Dermis microvascular lymphatic vessel endothelial cell (primary cell): ENCODE measurements around the gene SAPCD1. TPM values are rescaled to one million over a fixed set of nuclear protein-coding genes. Genes with fewer than 3 reads are reported as not detected.

ENCODE experiments used
- DNase-seq, 2 donors: peaks; one replicate each; pipeline versions ENCODE4 v3.0.0 to v3.0.0-alpha.2; 2010; ENCODE audit warnings: low read depth in 2 of 2
- total RNA-seq: library from RNA; depleted of rRNA; stranded (reverse); fragments of >200 nt; gene quantifications from 2 replicates; pipeline ENCODE4 v1.2.1, GENCODE V29; 2014

The SAPCD1 gene
- total RNA-seq, 1 donor from 2014 or later, result 3.3 TPM

DNA sequence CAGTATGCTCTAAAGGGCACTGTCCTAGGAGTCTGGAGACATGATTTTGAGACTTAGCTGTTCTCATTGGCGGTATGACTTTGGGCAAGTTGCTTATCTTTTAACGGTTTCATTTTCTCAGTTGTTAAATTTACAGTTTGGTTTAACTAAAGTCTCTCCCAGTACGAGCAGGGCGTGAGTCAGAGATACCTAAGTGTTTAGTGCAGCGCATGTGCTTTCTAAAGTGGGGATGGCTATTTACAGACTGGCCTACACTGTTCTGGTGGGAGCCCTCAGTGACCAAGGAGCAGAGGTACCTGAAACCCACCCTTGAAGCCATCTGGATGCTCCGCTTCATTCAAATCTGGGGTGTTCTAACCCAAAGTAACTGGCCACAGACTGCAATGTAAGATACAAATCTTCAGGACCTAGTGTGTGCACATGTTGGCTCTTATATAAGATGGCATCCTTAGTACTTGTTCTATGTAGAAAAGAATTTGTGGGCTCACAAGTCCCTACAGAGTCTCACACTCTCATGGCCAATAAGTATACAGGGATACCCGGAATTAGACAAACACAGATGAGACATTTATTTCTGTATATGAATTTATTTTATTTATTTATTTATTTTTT lies 11.9 kb upstream of the SAPCD1 start:
- DNase-seq, result no peak

DNA sequence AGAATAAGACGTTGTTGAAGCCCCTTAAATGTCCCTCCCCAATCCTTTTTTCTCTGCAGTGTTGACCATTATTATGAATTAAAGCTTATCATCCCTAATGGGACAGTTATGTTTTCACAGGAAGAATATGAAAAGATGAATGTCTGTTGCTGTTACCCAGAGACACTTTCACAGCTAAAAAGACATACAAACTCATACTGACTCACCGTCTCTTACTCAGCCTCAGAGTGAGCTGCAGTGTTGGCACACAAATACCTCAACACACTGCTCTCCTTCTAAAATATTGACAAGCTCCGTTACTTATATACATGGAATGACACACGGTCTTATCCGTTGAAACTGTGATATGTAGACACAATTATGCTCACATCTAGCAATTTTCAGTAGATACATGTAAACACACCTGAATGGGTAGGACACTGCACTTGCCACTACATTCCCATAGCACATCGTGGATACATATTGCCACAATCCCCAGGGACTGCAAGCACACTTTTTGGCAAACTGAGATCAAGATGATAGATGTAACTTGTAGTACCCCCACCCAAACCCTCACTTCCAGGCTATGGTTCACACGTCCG lies 9.6 kb upstream of the SAPCD1 start:
- DNase-seq, result peak in 1 of 2 donors; percentile 24

DNA sequence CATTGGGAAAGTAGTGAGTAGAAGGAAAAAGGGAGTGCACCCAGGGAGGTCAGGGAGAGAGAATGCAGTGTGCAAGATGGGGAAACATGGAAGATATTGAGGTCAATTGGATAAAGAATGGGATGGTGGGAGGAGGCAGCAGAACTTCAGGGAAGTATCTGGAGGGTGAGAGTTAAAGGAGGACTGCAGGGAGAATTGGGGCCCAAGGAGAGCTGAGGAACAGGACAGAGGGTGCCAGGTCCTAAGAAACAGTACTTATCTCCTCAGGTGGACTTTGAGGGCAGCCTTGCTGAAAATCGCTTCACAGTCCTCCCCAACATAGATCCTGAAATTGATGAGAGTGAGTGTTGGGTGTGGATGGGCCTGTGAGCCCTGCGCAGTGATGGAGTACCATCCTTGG lies 4.2 kb upstream of the SAPCD1 start:
- DNase-seq, result no peak

DNA sequence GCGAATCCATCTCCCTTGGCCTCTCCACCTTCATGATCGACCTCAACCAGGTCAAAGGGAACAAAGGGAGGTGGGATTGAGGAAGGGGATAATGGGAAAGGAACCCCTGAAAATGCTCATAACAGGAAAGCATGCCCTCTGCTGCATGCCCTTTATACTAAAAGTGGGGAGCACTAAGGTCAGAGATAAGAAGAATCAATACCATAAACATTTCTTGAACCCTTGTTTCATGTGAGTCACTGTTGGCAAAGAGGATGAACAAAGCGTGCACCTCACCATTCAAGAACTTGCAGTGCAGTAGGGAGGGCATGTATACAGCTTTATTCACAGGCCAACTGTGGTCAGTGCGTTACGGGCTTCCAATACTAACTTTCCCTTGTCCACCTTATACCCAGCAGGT lies 1.7 kb upstream of the SAPCD1 start:
- no peak for DNase-seq

DNA sequence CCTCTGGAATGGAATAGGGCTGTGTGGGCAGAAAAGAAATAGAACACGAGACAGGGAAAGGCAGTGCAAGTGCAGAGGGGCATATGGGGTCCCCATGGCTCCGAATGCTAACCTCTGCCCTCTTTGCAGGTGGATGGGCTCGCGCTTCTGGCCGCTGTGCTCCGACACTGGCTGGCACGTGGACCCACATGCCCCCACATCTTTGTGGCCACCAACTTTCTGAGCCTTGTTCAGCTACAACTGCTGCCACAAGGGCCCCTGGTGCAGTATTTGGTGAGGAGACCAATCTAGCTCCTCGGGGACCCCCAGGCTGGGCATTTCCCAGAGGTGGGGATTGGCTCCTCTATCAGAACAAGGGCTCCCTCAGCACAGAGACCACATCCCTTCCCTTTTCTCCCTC lies 1.1 kb upstream of the SAPCD1 start:
- DNase-seq, result no peak

DNA sequence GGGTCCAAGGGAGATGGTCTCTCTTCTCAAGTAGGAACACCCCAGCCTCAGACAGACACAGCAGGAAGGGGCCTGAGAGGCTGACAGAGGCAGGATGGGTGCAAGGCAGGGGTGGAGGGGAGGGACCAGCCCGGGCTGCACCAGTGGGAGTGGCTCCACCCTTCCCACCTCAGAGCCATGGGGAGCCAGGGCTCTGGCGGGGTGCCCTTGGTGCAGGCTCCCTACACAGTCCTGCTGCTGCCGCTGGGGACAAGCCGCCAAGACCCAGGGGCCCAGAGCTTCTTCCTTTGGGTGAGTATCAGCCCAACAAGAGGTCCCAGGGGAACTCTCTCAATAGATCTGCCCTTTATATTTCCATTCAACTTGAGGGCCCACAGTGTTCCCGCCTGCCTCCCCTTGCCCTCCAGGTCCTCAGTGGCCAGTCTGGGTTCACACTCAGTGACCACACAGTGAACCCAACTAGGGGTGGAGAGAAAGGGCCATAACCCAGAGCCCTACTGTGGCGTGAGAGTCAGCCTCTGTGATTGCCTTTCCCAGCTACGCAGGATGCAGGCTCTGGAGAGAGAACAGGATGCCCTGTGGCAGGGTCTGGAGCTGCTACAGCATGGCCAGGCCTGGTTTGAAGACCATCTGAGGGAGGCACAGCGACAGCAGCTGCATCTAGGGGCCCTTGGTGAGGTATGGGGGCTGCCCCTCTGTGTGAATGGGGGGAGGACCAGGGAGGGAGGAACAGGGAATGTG lies 592 bp downstream of the SAPCD1 start:
- no peak for DNase-seq

DNA sequence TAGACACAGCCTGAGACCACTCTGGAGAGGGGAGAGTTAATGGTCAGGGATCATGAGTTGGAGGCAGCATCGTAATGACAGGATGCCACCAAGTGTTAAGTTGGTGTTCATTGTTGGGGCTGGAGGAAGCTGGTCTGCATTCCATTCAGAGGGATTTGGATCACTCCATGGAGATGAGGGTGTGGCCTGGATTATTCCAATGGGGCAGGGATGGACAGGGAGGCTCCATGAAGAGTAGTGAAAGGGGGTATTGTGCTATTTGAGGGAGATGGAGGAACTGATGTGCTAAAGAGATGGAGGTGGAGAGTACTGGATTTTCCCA lies 1.1 kb downstream of the SAPCD1 start:
- DNase-seq, result peak; percentile 63 to 89

DNA sequence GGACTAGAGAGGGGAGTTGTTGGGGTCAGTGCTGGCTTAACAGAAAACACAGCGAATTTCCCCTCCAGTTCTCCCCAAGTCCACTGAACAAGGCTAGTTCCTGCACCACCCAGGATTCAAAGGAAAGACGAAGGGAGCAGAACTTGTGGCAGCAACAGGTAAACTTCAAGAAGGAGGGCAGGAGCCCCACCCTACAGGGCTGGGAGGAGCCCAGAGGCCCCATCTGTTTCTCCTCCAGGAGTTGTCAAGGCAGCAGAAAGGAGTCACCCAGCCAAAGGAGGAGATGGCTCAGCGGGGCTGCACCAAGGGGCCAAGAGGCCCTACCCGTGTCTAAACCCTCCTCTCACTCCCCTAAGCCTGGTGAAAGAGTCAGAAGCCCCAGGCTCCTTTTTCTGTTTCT lies 1.7 kb downstream of the SAPCD1 start:
- no peak for DNase-seq

DNA sequence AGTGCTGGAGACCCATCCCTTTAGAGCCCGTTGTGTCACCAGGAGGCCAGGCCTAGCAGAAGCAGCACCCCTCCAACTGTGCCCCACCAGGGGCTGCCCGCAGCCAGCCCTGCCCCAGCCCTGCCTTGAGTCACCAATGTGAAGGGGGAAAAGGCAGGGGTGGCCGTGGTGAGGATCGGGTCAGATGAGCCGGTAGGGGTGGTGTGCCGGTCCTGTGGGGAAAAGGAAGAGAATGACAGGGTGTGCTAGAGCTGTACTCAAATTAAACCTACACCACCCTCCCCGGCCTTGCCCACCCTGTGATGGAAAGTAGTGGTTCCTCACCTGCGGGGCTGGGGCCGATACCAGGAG lies 3.1 kb downstream of the SAPCD1 start:
- DNase-seq, result no peak

DNA sequence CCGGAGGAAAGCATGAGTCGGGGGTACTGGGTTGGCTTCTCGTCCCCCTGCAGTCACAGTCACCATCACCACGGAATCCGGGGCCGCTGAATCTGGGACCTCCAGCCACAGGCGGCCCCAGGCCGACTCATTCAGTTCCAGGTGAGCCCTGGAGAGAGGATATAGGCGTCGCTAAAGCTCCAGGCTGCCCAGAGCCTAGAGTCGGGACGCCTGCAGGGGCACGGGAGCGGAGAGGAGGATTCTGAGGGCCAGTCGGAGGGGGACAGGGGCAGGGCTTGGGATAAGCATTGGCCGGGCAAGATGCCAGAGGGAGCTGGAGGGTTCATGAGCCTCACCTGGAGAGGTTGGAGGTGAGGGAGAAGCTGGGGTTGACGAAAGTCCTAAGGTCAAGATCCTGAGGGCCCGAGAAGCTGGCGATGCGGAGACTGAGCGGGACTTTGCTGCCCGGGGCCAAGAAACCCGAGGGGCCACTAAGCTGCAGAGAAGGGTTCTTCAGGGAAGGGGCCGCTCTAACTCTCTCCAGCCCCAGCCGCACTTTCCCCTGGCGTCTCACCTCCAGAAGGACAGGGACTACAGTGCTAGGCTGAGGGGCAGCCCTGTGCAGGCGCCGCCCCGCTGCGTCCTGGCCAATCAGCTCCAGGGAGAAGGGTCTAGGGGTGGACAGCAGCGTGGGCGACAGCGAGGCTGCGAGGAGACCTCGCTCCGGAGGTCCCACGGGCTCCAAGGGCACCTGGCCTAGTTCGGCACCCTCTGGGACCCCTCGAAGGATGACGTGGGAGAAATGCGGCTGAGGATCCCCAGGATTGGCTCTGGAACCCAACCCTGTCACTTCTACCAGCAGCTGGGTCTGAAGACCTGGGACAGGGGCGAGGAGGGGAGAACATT lies 3.7 kb downstream of the SAPCD1 start:
- DNase-seq, result peak in 1 of 2 donors; percentile 45

DNA sequence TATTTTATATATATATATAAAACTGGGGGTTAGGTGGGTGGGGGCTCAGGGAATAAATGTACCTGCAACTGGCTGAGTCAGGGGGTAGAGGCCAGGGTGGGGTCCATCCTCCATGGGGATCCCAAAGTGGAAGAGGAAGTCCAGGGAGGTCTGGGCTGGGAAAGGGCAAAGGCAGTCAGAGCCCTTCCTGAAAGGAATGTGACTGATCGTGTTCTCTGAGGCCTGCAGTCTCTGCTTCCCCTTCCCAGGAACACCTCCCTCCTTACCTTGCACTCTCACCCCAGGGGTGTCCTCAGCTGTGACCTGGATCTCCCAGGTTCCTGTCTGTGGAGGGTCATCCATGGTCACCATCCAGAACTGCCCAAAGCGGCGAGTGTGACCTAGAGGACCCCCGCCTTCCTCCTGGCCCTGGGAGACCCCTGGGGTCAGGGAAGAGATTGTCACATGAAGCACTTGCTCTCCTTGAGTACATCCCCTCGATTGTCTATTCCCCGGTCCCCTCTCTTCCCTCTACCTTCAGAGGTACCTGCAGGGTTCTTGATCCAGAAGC lies 4.7 kb downstream of the SAPCD1 start:
- no peak for DNase-seq

DNA sequence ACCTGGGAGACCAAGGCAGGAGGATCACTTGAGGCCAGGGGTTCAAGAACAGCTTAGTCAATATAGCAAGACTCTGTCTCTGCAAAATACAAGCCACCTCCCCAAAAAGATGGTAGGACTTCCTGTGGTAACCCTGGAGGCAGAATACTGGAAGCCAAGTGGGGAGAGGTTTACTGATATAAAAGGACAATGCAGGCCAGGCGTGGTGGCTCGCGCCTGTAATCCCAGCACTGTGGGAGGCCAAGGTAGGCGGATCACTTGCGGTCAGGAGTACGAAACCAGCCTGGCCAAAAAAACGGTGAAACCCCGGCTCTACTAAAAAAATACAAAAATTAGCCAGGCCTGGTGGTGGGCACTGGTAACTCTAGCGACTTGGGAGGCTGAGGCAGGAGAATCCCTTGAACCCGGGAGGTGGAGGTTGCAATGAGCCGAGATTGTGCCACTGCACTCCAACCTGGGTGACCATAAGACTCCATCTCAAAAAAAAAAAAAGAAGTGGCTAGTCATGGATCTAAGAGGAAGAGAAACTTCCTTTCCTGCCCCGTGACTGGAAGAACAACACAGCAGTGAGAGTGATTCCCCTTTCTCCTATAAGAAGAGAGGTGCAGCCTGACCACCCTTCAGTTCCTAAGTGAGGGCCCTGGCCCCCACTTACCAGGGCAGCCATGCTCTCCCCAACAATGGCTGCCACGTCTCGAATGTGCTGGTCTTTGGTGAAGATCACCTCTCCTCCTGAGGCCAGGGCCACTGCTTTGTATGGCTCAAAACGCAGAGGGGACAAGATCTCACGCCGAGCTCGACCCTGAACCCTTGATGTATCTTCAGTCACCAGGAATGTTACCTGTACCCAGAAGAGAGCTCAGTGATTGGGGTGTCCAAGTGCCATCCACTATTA lies 6.2 kb downstream of the SAPCD1 start:
- DNase-seq, result peak in 1 of 2 donors; percentile 30

DNA sequence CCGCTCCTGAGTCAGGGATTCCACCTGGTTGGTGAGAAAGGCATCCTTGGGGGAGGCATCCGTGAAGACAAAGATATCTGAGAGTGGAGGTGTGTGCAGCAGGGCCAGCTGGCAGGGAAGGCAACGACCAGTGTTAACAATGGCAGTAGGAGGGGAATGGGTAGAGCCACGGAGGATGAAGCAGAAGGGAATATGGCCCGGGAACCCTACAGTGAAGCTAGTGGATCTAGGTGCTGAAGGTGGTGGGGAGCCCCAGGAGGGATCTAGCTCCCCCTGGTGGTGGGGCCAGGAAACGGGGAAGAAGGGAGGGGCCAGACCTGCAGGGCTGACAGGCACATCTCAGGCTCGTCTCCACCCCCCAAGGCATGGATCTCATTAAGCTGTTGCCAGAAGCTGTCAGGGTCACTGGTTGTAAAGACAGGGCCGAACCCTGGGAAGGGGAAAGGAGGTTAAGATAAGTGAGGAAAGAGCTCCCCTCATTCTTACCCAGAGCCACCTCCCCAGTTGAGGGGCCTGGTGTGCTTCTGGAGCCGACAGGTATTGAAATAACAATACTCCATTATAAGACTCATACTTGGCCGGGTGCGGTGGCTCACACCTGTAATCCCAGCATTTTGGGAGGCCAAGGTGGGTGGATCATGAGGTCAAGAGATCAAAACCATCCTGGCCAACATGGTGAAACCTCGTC lies 7.4 kb downstream of the SAPCD1 start:
- DNase-seq, result peak; percentile 39 to 67

DNA sequence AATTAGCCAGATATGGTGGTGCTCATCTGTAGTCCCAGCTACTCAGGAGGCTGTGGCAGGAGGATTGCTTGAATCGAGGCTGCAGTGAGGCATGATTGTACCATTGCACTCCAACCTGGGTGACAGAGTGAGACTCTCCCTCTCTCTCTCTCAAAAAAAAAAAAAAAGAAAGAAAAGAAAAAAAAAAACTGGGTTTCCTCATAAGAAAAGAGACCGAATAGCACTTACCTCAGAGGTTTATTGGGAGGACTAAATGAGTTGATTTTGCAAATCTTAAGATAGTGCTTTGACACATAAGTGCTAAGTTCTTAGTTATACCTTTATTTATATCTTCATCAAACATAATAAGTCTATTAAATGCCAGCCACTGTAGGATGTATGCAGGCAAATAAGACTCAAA lies 8.4 kb downstream of the SAPCD1 start:
- DNase-seq, result no peak

DNA sequence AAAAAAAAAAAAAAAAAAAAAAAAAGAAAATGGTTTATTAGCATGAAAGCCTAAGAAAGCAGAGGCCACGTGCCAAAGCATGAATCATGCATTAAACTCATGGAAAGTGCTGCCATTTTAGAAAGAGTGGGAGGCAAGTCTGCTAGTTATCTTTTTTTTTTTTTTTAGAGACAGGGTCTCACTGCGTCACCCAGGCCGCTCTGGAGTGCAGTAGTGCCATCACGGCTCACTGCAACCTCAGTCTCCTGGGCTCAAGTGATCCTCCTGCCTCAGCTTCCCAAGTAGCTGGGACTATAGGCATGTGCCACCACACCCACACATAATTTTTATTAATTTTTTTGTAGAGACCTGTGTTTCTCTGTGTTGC lies 9.5 kb downstream of the SAPCD1 start:
- DNase-seq, result no peak

DNA sequence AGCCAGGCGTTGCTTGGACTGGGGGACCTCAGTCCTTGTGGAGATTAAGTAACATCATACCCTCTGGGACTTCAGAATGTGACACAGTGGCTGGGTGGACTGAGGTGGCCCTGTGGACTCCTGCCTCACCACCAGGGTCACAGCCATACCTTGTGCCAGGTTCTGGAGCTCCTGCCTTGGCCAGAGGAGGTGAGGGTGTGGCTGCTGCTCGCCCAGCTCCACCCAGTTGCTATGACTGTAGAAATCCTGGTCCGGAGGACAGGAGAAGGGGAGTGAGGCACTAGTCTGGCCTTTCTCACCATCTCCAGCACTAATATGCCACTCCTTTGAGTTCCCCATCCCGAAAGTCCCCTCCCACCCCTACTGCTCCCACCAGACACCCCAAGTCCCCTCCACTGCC lies 12.7 kb downstream of the SAPCD1 start:
- DNase-seq, result no peak

DNA sequence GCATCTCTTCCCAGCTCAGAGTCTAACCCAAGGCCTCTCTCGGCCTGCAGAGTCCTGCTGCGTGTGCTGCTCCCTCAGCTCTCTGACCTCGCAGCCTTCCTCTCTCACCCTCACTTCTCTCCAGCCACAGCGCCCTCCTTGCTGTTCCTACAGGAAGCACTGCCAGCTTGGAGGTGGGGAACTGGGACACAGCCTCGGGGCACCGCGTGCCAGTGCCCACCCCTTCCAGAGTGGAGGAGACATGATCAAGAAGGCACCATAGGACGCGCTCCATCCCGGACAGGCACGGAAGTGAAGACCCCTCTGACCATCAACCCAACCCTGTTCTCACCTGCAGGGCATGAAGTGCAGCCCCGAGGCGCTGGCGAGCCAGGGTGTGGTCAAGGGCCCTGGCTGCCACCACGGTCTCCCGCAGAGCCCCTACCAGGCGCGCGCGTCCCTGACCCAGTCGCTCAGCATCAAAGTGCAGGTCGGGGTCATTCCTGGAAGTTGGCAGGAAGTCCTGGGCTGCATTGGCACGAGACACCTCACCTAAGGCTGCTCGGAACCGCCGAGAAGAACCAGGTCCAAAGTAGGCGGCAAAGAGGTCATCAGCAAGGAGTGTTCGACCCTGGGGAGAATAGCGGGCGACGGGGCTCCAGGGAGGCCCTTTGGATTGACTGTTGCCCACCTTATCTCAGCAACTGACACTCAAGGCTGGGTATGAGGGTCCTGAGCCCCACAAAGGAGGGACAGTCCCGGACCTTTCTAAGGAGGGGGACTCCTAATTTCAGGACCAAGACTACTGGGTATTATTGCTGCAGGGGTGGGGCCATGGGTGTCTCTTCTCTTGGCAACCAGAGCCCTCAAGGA lies 13.4 kb downstream of the SAPCD1 start:
- DNase-seq, result no peak

DNA sequence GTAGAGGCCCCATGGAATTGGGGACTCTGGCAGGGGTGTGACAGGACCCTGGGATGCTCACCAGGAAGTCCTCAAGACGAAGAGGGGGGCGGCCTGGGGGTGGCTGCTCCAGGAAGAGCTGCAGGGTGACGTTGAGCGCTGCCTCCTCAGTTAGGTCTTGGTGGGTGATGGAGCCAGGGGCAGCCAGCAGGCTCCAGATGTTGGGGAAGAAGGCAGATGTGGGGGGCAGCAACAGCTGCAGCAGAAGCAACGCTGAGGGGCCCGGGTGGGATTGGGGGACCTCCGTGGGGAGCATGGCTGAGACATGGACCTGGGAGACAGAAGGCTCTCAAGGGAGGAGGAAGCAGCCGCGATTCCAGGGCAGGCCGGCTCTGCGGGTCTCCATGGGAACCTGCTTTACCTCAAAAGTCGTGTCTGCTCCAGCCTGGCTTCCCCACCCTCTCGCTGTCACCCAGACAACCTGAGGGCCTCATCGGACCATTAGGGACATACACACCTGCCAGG lies 14.1 kb downstream of the SAPCD1 start:
- no peak for DNase-seq

DNA sequence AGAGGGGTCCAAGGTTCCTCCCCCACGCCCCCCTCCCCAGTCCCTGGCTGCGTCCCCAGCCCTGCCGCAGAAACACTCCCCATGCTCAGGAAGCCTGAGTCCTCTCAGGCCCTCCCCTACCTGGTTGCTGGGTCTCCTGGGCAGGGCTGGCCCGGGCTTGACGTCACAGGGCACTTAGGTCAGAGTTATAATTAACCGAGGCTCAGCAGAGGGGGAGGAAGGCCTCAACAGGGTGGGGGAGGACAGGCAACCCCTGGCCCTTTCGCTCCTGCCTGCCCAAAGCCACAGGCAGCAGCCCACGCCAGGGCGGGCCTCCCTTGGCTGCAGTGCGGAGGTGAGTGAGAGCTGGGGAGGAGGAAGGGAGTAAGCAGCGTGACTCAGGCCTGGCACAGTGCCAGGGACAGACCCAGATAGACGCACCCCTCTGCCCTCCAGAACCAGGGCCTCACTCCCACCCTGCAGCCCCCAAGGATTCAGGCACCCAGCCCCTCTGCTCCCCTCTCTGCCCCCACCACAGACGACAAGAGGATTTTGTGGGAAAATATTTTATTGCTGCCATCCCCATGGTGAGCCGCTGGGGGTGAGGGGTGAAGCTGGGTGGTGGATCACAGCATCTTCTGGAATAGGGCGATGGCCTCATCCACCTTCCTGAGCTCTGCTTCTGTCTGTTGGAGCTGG lies 14.7 kb downstream of the SAPCD1 start, which contains the start of gene VWA7:
Gene VWA7, minus strand, starts transcription at position 340 of the 678 bp plus-strand sequence. CDS start 549 bp downstream, outside the sequence.
- peak in 1 of 2 donors; percentile 58 for DNase-seq
